Central memory CD4-positive, alpha-beta T cell (primary cell): ENCODE measurements around the gene VSTM5.
"Not testable (repeated sequence)": the region's sequence is repeated elsewhere in the genome, so short reads cannot be mapped to it uniquely, and the experiment has no call there.

Source experiments
- DNase-seq: peaks from one replicate; pipeline ENCODE4 v3.0.0; 2022
- total RNA-seq, 3 experiments: gene quantifications; one replicate each; lab custom pipeline; 2026; lab: John Stamatoyannopoulos, UW

VSTM5 gene, protein sequence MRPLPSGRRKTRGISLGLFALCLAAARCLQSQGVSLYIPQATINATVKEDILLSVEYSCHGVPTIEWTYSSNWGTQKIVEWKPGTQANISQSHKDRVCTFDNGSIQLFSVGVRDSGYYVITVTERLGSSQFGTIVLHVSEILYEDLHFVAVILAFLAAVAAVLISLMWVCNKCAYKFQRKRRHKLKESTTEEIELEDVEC
- 0 reads per million in 3 experiments for total RNA-seq

DNA sequence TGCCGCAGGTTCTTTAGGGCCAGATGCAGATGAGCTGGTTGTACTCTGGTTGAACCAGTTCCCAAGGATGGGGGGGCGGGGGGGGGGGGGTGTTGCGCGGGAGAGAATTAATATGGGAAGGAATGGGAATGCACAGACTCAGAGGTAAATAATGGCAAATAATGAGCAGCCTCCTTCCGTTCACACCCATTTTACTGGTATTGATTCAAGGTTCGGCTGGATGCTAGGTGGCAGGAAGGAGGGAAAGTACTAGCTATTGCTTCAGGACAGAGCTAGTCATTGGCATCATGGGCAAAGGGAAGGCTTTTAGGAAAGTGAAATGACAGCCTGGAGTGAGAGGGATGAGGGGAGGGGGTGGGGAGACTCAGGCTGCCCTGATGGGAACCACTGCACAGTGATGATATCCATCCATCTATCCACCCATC, at the start of gene VSTM5:
Gene VSTM5, minus strand, starts transcription at position 25 of the 425 bp plus-strand sequence. CDS start 116 bp downstream, outside the sequence.
- DNase-seq, result no peak

DNA sequence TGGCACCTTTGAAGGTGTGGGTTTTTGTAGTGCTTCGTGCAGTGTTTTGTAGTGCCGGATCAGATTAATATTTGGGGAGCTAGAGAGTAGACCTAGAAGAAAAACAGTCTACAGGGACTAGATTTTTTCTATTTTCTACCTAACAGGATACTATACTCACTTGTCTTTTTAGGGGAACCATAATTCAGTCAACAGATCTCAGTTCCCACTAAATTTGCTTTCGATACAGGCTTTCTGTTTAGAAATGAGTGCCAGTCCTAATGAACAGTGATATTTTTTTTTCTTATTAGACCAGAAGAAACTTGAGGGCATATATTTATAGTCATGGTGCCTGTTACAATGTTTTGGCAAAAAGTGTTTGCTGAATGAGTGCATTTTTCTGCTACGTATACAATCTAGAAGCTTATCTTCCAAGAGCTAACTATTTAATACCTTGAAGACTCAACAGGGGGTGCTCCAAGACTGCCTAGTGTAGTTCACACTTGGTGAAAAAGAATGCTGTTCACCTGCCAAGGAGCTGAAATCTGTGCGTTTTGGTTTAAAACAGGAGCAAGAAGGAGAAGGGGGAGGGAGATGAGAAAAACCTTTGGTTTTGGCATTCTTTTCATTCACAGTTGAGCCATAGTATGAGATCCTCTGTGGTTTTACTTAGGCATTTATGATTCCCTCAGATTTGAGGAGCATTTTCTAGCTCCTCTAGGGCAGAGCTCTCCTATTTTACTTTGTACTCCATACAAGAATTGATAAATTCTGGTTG, 44.9 kb upstream of the VSTM5 start:
- DNase-seq, result peak; percentile 9

DNA sequence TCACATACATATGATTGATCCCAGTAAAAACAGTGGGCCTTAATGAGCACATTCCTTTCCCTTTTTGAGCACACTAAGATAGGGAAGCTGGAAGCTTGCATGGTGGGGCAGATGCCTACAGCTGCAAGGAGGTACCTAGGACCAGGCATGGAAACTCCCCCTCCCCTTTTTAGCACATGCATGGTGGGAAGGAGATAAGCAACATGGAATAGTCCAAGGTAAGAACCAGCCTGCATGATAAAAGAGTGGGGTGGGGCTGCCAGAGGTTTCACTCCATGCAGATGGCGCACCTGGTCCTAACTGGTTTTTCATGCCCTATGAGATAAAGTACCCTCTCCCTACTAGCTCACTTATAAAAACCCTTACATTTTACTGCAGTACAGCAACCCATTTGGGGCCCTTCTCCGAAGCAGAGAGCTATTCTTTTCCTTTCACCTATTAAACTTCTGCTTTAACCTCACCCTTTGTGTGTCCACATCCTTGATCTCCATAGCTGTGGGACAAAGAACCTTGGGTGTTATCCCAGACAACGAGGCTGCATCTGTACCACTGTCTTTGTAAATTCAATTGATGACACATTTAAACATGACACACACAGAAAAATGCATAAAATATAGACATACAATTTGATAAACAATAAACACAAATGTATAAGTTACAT, 40.1 kb upstream of the VSTM5 start:
- DNase-seq, result no peak

DNA sequence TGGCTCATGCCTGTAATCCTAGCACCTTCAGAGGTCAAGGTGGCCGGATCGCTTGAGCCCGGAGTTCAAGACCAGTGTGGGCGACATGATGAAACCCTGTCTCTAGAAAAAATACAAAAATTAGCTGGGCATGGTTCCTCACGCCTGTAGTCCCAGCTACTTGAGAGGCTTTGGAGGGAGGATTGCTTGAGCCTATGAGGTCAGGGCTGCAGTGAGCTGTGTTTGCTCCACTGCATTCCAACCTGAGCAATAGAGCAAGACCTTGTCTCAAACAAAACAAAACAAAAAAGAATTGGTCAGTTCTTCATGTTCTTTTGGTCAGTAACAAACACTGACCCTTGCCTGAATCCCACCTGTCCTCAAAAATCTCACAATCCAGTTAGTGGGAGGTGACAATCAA, 36.7 kb upstream of the VSTM5 start:
- no peak for DNase-seq

- DNase-seq, result not testable (repeated sequence)
Observed at GRCh38 chr11:93879114-93879513, 28.7 kb upstream of the VSTM5 start.

DNA sequence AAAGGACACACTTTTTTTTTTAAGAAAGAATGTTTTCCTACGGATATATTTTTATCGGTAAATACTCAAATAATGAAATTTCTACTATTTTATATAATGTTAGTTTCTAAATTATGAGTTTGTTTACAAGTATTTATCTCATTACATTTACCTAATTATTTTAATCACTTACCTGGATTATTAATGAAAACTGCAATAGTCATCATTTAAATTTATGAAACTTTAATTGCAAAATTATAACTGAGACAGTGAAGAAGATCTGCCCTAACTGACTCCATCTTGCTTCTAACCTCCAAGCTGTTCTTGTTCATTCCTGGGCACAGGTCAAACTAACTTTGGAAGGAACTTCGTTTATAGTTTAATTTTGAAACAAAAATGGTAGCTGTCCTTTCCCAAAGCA, 25.2 kb upstream of the VSTM5 start:
- DNase-seq, result no peak

DNA sequence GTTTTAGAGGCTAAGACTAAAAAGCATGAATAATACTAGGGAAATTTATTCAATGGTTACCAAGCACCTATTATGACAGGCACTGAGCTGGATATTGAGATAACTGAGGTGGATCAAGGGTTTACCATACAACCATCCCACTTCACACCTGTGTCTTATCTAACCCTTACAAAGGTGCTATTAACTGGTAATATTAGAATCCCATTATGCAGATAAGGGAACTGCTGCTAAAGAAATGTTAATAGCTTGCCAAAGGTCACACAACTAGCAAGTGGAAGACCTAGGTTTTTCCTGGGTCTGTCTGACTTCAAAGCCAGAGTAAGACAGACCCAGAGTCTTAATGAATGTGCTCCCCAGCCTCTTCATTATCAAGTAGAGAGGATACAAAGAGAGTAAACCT, 21.1 kb upstream of the VSTM5 start:
- DNase-seq, result no peak

- DNase-seq, result no peak
Observed at GRCh38 chr11:93870616-93871015, 20.2 kb upstream of the VSTM5 start.

- DNase-seq, result no peak
Observed at GRCh38 chr11:93869830-93870229, 19.4 kb upstream of the VSTM5 start.

GRCh38 chr11:93868404-93868803, 18.0 kb upstream of the VSTM5 start:
- not testable (repeated sequence) for DNase-seq

DNA sequence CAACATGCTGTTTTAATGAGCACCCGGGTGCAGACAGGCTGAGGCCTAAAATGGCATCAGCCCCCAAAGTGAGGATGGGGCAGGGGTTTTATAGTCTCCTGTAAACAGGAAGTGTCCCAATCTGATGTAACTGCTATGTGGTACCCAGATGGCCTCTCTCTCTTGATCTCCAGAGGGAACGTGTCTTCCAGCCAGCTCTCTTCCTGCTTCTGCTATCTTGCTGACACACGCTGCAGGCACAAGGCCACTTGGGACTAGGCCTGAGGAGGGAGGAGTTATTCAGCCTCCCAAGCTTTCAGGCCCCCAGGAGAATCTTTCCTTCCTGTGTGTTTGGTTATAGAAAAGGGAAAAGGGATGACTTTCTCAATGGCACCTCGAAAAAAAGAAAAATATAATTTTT, 11.4 kb upstream of the VSTM5 start:
- no peak for DNase-seq

GRCh38 chr11:93858121-93858775, 7.8 kb upstream of the VSTM5 start:
- no peak for DNase-seq

GRCh38 chr11:93857413-93858120, 7.1 kb upstream of the VSTM5 start:
- no peak for DNase-seq

DNA sequence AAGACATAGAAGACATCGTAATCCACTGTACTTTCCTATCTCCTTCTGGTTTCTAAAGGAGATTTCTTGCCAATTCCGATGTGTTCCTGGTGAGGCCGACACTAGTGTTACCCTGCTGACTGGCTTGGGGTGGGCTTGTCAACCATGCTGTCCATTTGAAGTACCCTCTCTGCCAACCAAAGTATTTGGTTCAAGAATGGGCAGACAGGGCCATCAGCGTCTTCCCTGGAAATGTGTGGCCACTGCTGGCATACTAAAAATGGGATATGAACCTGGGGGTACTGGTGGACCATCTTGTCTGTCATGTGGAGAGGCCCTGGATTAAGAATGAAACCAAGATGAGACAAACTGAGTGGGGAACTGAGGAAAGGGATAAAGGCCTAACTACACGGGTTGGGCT, 1.8 kb upstream of the VSTM5 start:
- no peak for DNase-seq

DNA sequence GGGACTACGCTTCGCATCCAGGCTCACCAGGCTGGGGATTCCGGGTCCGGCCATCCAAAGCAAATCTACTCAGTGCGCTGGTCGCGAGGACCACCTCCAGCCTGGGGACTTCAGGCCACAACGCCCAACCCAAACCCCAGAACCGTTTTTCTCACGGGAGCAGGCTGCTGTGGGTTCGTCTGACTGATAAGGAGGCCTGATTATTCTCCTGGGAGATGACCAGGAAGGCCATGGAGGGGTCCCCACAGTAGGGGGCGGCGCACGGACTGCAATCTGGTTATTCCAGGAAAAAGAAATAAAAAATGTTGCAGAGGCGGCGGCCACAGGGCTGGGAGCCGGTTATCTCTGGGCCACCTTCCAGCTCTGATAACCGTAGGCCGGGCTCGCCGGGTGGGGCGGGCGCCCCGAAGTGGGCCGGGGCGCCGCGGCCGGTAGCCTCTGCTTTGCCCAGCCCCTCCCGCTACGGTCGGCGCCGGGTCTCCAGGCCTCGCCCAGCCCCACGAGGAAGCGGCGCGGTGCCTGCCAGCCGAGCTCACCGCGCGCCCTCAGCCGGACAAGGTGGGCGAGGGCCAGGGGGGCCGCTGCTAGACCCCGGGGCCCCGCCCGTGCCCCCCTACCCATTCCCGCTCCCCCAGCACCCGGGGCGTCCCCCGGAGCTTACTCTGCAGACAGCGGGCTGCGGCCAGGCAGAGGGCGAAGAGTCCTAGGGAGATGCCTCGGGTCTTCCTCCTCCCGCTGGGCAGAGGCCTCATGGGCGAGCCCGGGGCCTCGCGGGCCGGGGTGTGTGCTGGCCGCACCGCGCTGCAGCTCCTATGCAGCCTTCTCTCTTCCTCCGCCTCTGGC, 446 bp downstream of the VSTM5 start:
- DNase-seq, result no peak

GRCh38 chr11:93849201-93849600, 1.2 kb downstream of the VSTM5 start:
- DNase-seq, result no peak

DNA sequence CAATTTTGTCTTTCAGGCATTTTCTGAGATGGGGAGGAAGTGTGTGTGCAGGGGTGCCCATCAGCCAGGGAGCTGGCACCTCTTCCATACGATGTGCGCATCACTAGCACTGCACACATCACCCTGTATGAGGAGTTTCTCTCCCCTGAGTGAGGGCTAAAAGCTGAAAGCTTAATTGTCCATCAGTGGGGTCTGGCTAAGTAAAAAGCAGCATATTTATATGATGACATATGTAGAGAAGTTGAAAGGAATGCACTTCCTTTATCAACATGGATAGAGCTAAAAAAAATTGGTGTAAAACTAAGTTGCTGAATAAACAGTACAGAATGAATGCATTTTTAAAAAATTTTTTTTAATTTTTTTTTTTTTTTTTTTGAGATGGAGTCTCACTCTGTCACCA, 4.0 kb downstream of the VSTM5 start:
- DNase-seq, result no peak

GRCh38 chr11:93845181-93846092, 5.0 kb downstream of the VSTM5 start:
- DNase-seq, result no peak

GRCh38 chr11:93844568-93844967, 5.8 kb downstream of the VSTM5 start:
- no peak for DNase-seq

DNA sequence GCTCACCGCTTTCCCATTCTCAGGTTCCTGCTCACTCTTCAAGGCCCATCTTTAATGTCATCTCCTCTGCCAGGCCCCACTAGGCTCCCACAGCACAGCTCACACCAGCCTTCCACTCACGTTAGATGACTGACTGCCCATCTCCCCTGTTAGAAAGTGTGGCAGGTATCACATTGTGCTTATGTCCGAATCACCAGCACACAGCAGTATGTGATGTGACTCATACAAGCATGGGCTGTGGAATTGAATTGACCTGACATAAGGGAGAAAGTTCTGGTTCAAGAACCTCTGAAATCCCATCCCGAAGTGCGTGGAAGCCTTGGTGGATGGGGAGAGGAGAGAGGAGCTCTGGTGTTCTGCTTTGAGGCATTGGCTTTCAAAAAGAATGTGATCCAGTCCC, 6.5 kb downstream of the VSTM5 start:
- no peak for DNase-seq

DNA sequence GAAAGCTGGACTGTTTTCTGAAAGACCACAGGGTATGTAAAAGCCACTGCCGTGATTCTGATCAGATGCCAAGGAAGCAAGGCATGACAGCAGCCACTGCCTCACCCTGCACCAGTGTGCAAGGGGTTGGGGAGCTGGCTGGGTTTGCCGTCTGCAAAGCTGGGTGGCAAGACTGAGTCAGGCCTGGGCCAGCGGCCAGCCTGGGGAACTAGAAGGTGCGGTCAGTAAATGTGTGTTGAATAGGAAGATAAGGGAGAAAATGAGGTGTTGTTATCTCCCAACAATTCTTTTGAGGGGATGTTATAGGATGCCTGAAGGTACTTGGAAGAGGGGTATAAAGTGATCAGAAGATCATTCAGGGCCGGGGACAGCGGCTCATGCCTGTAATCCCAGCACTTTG, 8.0 kb downstream of the VSTM5 start:
- no peak for DNase-seq
